OCI-LY7 (cell line): ENCODE data around the gene SNAI3. TPM values are rescaled to one million over a fixed set of nuclear protein-coding genes. Genes with fewer than 3 reads are reported as not detected.

ENCODE experiments used
- BruUV-seq: library from RNA; stranded (reverse); fragments of 400-500 nt; replicated peaks from 2 replicates; lab custom pipeline; 2021; lab: Mats Ljungman, UMichigan
- CTCF ChIA-PET: fragments of 300-600 bp; sonication (Branson Sonifier 250); formaldehyde crosslinking; loops from one replicate; lab custom pipeline; 2022; ENCODE audit warnings: antibody characterized with exemption; ENCODE audit not compliant: unreplicated experiment; lab: Charles Lee
- POLR2A ChIA-PET: fragments of 300-600 bp; sonication (Branson Sonifier 250); formaldehyde crosslinking; loops from one replicate; lab custom pipeline; 2022; ENCODE audit warnings: antibody characterized with exemption; lab: Charles Lee
- DNase-seq: peaks from one replicate; pipeline ENCODE4 v3.0.0-alpha.2; 2015; ENCODE audit warnings: low spot score
- H2AFZ ChIP-seq: fragments of 200-600 bp; sonication (generic), shearing (Covaris generic); 2 replicates; pipeline ENCODE4 v1.6.1; 2014; ENCODE audit warnings: mild to moderate bottlenecking, antibody characterized with exemption, low read length, moderate library complexity
- H3K27ac ChIP-seq: fragments of 200-600 bp; sonication (generic); 2 replicates; pipeline ENCODE4 v1.5.1; 2014; ENCODE audit warnings: mixed run types, low read depth, mild to moderate bottlenecking, moderate library complexity, low read length, inconsistent platforms; ENCODE audit not compliant: poor library complexity, severe bottlenecking
- H3K36me3 ChIP-seq: fragments of 200-600 bp; sonication (generic); 2 replicates; pipeline ENCODE4 v1.6.1; 2014; ENCODE audit warnings: mild to moderate bottlenecking, antibody characterized with exemption, low read length, moderate library complexity, mixed read lengths; ENCODE audit not compliant: insufficient read depth
- H3K4me1 ChIP-seq: fragments of 200-600 bp; sonication (generic); 2 replicates; pipeline ENCODE4 v1.5.1; 2014; ENCODE audit warnings: mild to moderate bottlenecking, low read length; ENCODE audit not compliant: insufficient read depth, poor library complexity, severe bottlenecking
- H3K4me2 ChIP-seq: fragments of 200-600 bp; sonication (generic); 2 replicates; pipeline ENCODE4 v1.6.1; 2014; ENCODE audit warnings: mild to moderate bottlenecking, low read length
- H3K4me3 ChIP-seq: fragments of 200-600 bp; sonication (generic); 2 replicates; pipeline ENCODE4 v1.5.1; 2014; ENCODE audit warnings: mild to moderate bottlenecking, low read depth, low read length; ENCODE audit not compliant: poor library complexity, severe bottlenecking
- H3K79me2 ChIP-seq: fragments of 200-600 bp; sonication (generic); 2 replicates; pipeline ENCODE4 v1.6.1; 2016; ENCODE audit warnings: low read depth, mild to moderate bottlenecking, low read length, moderate library complexity, mixed read lengths; ENCODE audit not compliant: insufficient read depth
- H3K9me2 ChIP-seq: fragments of 200-600 bp; sonication (generic); 2 replicates; pipeline ENCODE4 v1.6.1; 2016; ENCODE audit warnings: mild to moderate bottlenecking, low read length, mixed read lengths; ENCODE audit not compliant: insufficient read depth
- H3K9me3 ChIP-seq: fragments of 200-600 bp; sonication (generic); 2 replicates; pipeline ENCODE4 v1.6.1; 2014; ENCODE audit warnings: mild to moderate bottlenecking, mixed run types, low read length, mixed read lengths
- H4K20me1 ChIP-seq: fragments of 200-600 bp; sonication (generic); 2 replicates; pipeline ENCODE4 v1.6.1; 2014; ENCODE audit warnings: mild to moderate bottlenecking, antibody characterized with exemption, low read length, moderate library complexity, mixed read lengths; ENCODE audit not compliant: insufficient read depth
- CTCF ChIP-seq: fragments of 200-600 bp; sonication (generic); conservative IDR thresholded peaks from 2 replicates; pipeline ENCODE4 v1.5.1; 2014; ENCODE audit warnings: mild to moderate bottlenecking, antibody characterized with exemption, low read length, moderate library complexity, mixed read lengths
- EZH2phosphoT487 ChIP-seq: fragments of 200-600 bp; sonication (generic); IDR thresholded peaks from 2 replicates; pipeline ENCODE4 v1.6.1; 2018; ENCODE audit warnings: low read depth, borderline replicate concordance, mild to moderate bottlenecking, mixed run types, antibody characterized with exemption, low read length, moderate library complexity, mixed read lengths
- intact Hi-C: fragments of 100-400 bp; cut with micrococcal nuclease; formaldehyde crosslinking; loops from one replicate; pipeline ENCODE4 v1.10.0; 2022; ENCODE audit not compliant: unreplicated experiment
- total RNA-seq, 2 experiments: library from RNA; depleted of rRNA in 1 of 2; stranded (reverse); fragments of >200 nt in 1 of 2; shearing (Covaris generic) in 1 of 2; gene quantifications; 2 replicates each; pipeline ENCODE4 v1.2.3, GENCODE V29; 2014 to 2022

Gene SNAI3
- total RNA-seq, 2 experiments from 2014 or later, result 3.1 to 3.3 TPM

GRCh38 chr16:88713568-88714419 is 27.5 kb upstream of the SNAI3 start:
- no peak overlapping the region for H2AFZ ChIP-seq
- TF ChIP-seq EZH2phosphoT487 (no peak), CTCF (no peak)
- BruUV-seq, result no TSS peak
- H3K9me3 ChIP-seq, result no peaks in the 10 kb centered on the region
- no peak overlapping the region for H3K27ac ChIP-seq
- H3K79me2 ChIP-seq, result no peaks in the 10 kb centered on the region
- no peaks in the 10 kb centered on the region for H3K4me1 ChIP-seq
- peaks cover 61% of the 10 kb centered on the region for H3K36me3 ChIP-seq
- intact Hi-C loops, result no loop called here
- no peaks in the 10 kb centered on the region for H4K20me1 ChIP-seq
- no peaks in the 10 kb centered on the region for H3K9me2 ChIP-seq
- CTCF ChIA-PET, result no interaction called here
- no peak overlapping the region for H3K4me2 ChIP-seq
- POLR2A ChIA-PET, result interaction anchor here (0.9 kb wide), 1 partner anchor 570 kb away, joined by 3 read pairs; no protein-coding TSS in a partner anchor
- H3K4me3 ChIP-seq, result no peak overlapping the region
- no peak for DNase-seq

DNA sequence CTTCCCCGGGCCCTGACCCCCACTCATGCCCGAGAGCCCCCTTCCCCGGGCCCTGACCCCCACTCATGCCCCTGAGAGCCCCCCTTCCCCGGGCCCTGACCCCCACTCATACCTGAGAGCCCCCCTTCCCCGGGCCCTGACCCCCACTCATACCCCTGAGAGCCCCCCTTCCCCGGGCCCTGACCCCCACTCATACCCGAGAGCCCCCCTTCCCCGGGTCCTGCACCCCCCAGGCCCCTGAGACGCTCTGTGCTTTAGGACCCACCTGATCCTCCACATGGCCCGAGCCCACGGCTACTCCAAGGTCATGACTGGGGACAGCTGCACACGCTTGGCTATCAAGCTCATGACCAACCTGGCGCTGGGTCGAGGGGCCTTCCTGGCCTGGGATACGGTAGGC is 26.7 kb upstream of the SNAI3 start:
- H3K9me2 ChIP-seq, result no peaks in the 10 kb centered on the region
- no peak for TF ChIP-seq EZH2phosphoT487
- TF ChIP-seq CTCF, result no peak
- no peak overlapping the region for H3K4me3 ChIP-seq
- no peaks in the 10 kb centered on the region for H3K9me3 ChIP-seq
- H3K36me3 ChIP-seq, result peaks cover 53% of the 10 kb centered on the region
- peaks cover 7% of the 10 kb centered on the region for H3K4me1 ChIP-seq
- POLR2A ChIA-PET, result interaction anchor here (0.9 kb wide), 1 partner anchor 571 kb away, joined by 3 read pairs; no protein-coding TSS in a partner anchor
- H4K20me1 ChIP-seq, result no peaks in the 10 kb centered on the region
- no peaks in the 10 kb centered on the region for H3K79me2 ChIP-seq
- no TSS peak for BruUV-seq
- no peak for DNase-seq
- H3K27ac ChIP-seq, result no peak overlapping the region
- H3K4me2 ChIP-seq, result no peak overlapping the region
- intact Hi-C loops, result no loop called here
- no peak overlapping the region for H2AFZ ChIP-seq
- CTCF ChIA-PET, result no interaction called here
